B cell (primary cell): Measurements from ENCODE around the gene ATP9A. TPM values are rescaled to one million over a fixed set of nuclear protein-coding genes. Genes with fewer than 3 reads are reported as not detected.
"Not testable (repeated sequence)": the region's sequence is repeated elsewhere in the genome, so short reads cannot be mapped to it uniquely, and the experiment has no call there.

Experiments
- ATAC-seq: fragments of 200-7000 bp; cut with Tn5 transposase; one replicate; pipeline ENCODE4 v1.10.0; 2021; ENCODE audit warnings: low read depth, mild to moderate bottlenecking, moderate number of reproducible peaks, moderate library complexity
- CTCF ChIA-PET: fragments of 350-600 bp; sonication (Branson Sonifier 250); formaldehyde crosslinking; loops from one replicate; lab custom pipeline; 2021; ENCODE audit warnings: antibody characterized with exemption, inconsistent platforms; lab: Charles Lee
- POLR2A ChIA-PET: fragments of 350-600 bp; sonication (Branson Sonifier 250); formaldehyde crosslinking; loops from one replicate; lab custom pipeline; 2021; ENCODE audit warnings: antibody characterized with exemption; lab: Charles Lee
- DNase-seq: peaks from one replicate; pipeline ENCODE4 v3.0.0; 2013
- H2AFZ ChIP-seq: 2 replicates; pipeline ENCODE4 v1.6.1; 2012; ENCODE audit warnings: mild to moderate bottlenecking, low read depth, low read length; ENCODE audit not compliant: insufficient read depth, poor library complexity, severe bottlenecking
- H3K27ac ChIP-seq, 2 donors: 1 replicate in 1 of 2; 2 replicates in 1 of 2; pipeline ENCODE4 v1.5.1; 2012 to 2013; ENCODE audit warnings: low read length in 2 of 2, mild to moderate bottlenecking in 2 of 2, moderate library complexity in 1 of 2
- H3K27me3 ChIP-seq, 4 experiments: fragments of 200-600 bp in 1 of 4; sonication (generic) in 1 of 4; replicated peaks in 1 of 4; 1 replicate in 2 of 4; 2 replicates in 2 of 4; pipeline versions ENCODE4 v1.6.1 to v1.7.0; 2013 to 2016; ENCODE audit warnings: low read length in 3 of 4, mild to moderate bottlenecking in 2 of 4, mixed read lengths in 1 of 4, moderate library complexity in 1 of 4; ENCODE audit not compliant: insufficient read depth in 4 of 4, control insufficient read depth in 3 of 4; ENCODE audit errors: control extremely low read depth in 1 of 4
- H3K36me3 ChIP-seq, 2 experiments: replicated peaks in 1 of 2; 1 replicate in 1 of 2; 2 replicates in 1 of 2; pipeline versions ENCODE4 v1.6.1 to v1.7.1; 2013; ENCODE audit warnings: low read length in 1 of 2; ENCODE audit not compliant: insufficient read depth in 2 of 2, control insufficient read depth in 1 of 2; ENCODE audit errors: control extremely low read depth in 1 of 2, extremely low read depth in 1 of 2
- H3K4me1 ChIP-seq, 2 donors: fragments of 200-600 bp in 1 of 2; sonication (generic) in 1 of 2; 1 replicate in 1 of 2; 2 replicates in 1 of 2; pipeline versions ENCODE4 v1.5.1 to v1.6.1; 2013 to 2017; ENCODE audit warnings: low read length in 2 of 2; ENCODE audit not compliant: control insufficient read depth in 2 of 2, insufficient read depth in 2 of 2
- H3K4me2 ChIP-seq: replicated peaks from 2 replicates; pipeline ENCODE3; 2012; ENCODE audit warnings: mild to moderate bottlenecking, low read depth, low read length; ENCODE audit not compliant: poor library complexity, severe bottlenecking
- H3K4me3 ChIP-seq, 5 experiments: fragments of 200-600 bp in 1 of 5; sonication (generic) in 1 of 5; 1 replicate in 3 of 5; 2 replicates in 2 of 5; pipeline versions ENCODE4 v1.5.1 to v1.7.0; 2011 to 2016; ENCODE audit warnings: low read length in 4 of 5, mild to moderate bottlenecking in 4 of 5, low read depth in 2 of 5, control low read depth in 1 of 5, moderate library complexity in 1 of 5; ENCODE audit not compliant: insufficient read depth in 1 of 5; ENCODE audit errors: control extremely low read depth in 1 of 5, extremely low read depth in 1 of 5
- H3K79me2 ChIP-seq: fragments of 200-600 bp; sonication (generic); one replicate; pipeline ENCODE4 v1.6.0; 2016; ENCODE audit warnings: low read length; ENCODE audit not compliant: control insufficient read depth, insufficient read depth
- H3K9ac ChIP-seq: fragments of 200-600 bp; sonication (generic); 2 replicates; pipeline ENCODE4 v1.6.1; 2017; ENCODE audit warnings: mild to moderate bottlenecking, low read length, moderate library complexity
- H3K9me3 ChIP-seq, 3 donors: one replicate each; pipeline versions ENCODE4 v1.6.1 to v1.7.1; 2013; ENCODE audit warnings: low read length in 2 of 3; ENCODE audit not compliant: control insufficient read depth in 2 of 3, insufficient read depth in 1 of 3; ENCODE audit errors: control extremely low read depth in 1 of 3
- H4K20me1 ChIP-seq: 2 replicates; pipeline ENCODE4 v1.6.0; 2012; ENCODE audit warnings: mild to moderate bottlenecking, low read length; ENCODE audit not compliant: insufficient read depth, control insufficient read depth, poor library complexity, severe bottlenecking
- H3K27ac Mint-ChIP-seq: one replicate; pipeline ENCODE4 v1.8.0; 2021; ENCODE audit warnings: mixed read lengths
- H3K27me3 Mint-ChIP-seq: one replicate; pipeline ENCODE4 v1.8.0; 2021; ENCODE audit warnings: mixed read lengths
- H3K4me1 Mint-ChIP-seq: one replicate; pipeline ENCODE4 v1.8.0; 2021; ENCODE audit warnings: mixed read lengths
- H3K4me3 Mint-ChIP-seq: one replicate; pipeline ENCODE4 v1.8.0; 2021; ENCODE audit warnings: mixed read lengths
- H3K9me3 Mint-ChIP-seq: one replicate; pipeline ENCODE4 v1.8.0; 2022; ENCODE audit warnings: mixed read lengths; ENCODE audit not compliant: insufficient read depth
- EZH2 ChIP-seq: IDR thresholded peaks from 2 replicates; pipeline ENCODE4 v1.6.1; 2012; ENCODE audit warnings: borderline replicate concordance, low read depth, mild to moderate bottlenecking, moderate library complexity, low read length; ENCODE audit not compliant: insufficient read depth, poor library complexity, severe bottlenecking
- WGBS: methylation state at CpG from one replicate; pipeline ENCODE4 v1.1.5; 2013; ENCODE audit warnings: missing lambda C conversion rate; ENCODE audit not compliant: insufficient coverage; 5-methylcytosine and 5-hydroxymethylcytosine counted together
- intact Hi-C: fragments of 100-400 bp; cut with micrococcal nuclease; formaldehyde crosslinking; loops from one replicate; pipeline ENCODE4 v1.10.0; 2022
- polyA plus RNA-seq: library from polyadenylated mRNA; depleted of rRNA; stranded (reverse); fragments of >200 nt; gene quantifications from 2 replicates; pipeline ENCODE4 v1.2.3, GENCODE V29; 2012
- total RNA-seq, 2 donors: library from RNA; stranded (reverse); fragments of 120-200 nt in 1 of 2; gene quantifications; 1 replicate in 1 of 2; 2 replicates in 1 of 2; pipeline versions ENCODE4 v1.2.3 to v1.2.4, GENCODE V29; 2013 to 2022
- TF ChIP-seq, protein P1 (sequence below): fragments of 200-600 bp; IDR thresholded peaks from one replicate; pipeline ENCODE4 v1.8.0; 2022; ENCODE audit warnings: antibody characterized with exemption, mild to moderate bottlenecking

The ATP9A gene
- total and polyA plus RNA-seq, 2 donors (not counting 1 experiment from before 2014, with no cell fraction given): 0.13 to 0.22 TPM

DNA sequence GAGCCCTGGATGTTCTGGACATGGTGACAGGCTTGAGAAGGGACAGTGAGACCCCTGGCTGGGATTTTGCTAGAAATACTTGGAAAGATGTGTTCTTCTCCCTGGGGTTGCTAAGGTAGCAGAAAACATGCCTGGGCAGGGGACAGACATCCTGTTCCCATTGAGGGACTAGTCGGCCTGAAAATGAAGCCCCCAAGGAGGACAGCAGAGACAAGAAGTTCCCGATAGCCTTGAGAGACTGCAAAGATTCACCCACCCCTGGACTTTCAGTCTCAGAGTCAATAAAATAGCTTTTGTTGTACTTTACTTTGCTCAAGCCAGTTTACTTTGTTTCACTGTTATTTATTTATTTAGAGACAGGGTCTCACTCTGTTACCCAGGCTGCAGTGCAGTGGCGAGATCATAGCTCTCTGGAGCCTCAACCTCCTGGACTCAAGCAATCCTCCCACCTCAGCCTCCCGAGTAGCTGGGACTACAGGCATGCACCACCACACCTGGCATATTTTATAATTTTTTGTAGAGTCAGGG is 28.4 kb downstream of the ATP9A start:
- 90% methylated on average over 2 of the region's 4 CpGs for WGBS
- no peaks in the 10 kb centered on the region for H3K4me1 ChIP-seq
- TF ChIP-seq EZH2: no peak
- TF ChIP-seq, protein P1, sequence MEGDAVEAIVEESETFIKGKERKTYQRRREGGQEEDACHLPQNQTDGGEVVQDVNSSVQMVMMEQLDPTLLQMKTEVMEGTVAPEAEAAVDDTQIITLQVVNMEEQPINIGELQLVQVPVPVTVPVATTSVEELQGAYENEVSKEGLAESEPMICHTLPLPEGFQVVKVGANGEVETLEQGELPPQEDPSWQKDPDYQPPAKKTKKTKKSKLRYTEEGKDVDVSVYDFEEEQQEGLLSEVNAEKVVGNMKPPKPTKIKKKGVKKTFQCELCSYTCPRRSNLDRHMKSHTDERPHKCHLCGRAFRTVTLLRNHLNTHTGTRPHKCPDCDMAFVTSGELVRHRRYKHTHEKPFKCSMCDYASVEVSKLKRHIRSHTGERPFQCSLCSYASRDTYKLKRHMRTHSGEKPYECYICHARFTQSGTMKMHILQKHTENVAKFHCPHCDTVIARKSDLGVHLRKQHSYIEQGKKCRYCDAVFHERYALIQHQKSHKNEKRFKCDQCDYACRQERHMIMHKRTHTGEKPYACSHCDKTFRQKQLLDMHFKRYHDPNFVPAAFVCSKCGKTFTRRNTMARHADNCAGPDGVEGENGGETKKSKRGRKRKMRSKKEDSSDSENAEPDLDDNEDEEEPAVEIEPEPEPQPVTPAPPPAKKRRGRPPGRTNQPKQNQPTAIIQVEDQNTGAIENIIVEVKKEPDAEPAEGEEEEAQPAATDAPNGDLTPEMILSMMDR: no peak
- DNase-seq (no peak), ATAC-seq (no peak)
- intact Hi-C loops: no loop called here
- Mint-ChIP-seq H3K4me1 (no peaks in the 10 kb centered on the region), H3K9me3 (no peaks in the 10 kb centered on the region), H3K27ac (no peak overlapping the region), H3K4me3 (no peak overlapping the region), H3K27me3 (peaks cover 8% of the 10 kb centered on the region)
- no peaks in the 10 kb centered on the region for H4K20me1 ChIP-seq
- H3K4me3 ChIP-seq: no peak overlapping the region
- CTCF ChIA-PET: no interaction called here
- H3K4me2 ChIP-seq: no peak overlapping the region
- H3K9me3 ChIP-seq: no peaks in the 10 kb centered on the region
- H3K27me3 ChIP-seq: no peaks in the 10 kb centered on the region
- H3K36me3 ChIP-seq: no peaks in the 10 kb centered on the region
- POLR2A ChIA-PET: no interaction called here
- H2AFZ ChIP-seq: no peak overlapping the region
- no peak overlapping the region for H3K9ac ChIP-seq
- no peak overlapping the region for H3K27ac ChIP-seq
- no peaks in the 10 kb centered on the region for H3K79me2 ChIP-seq

DNA sequence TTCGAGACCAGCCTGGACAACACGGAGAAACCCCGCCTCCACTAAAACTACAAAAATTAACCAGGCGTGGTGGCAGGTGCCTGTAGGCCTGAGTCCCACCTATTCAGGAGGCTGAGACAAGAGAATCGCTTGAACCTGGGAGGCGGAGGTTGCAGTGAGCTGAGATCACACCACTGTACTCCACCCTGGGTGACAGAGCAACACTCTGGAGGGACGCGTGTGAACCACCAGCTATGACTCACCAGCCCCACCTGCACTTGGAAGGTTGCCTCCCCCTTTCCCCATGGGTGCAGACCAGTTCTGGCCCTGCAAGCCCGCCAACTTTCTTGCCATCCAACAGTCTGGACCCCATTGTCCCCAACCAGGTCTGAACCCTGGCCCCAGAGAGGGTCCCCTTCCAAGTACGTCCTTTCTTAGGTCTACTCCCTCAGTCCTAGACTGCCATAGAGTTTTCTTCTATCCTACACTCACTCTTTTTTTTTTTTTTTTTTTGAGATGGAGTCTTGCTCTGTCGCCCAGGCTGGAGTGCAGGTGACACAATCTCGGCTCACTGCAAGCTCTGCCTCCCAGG is 29.2 kb downstream of the ATP9A start:
- Histone ChIP-seq H3K4me2 (no peak overlapping the region), H2AFZ (no peak overlapping the region), H3K27me3 (no peaks in the 10 kb centered on the region), H3K27ac (no peak overlapping the region), H3K36me3 (no peaks in the 10 kb centered on the region), H3K4me3 (no peak overlapping the region), H3K4me1 (no peaks in the 10 kb centered on the region), H3K79me2 (no peaks in the 10 kb centered on the region), H3K9ac (no peak overlapping the region), H4K20me1 (no peaks in the 10 kb centered on the region), H3K9me3 (no peaks in the 10 kb centered on the region)
- ATAC-seq (no peak), DNase-seq (no peak)
- intact Hi-C loops: no loop called here
- H3K27ac Mint-ChIP-seq: no peak overlapping the region
- WGBS: 87% methylated on average over 10 of the region's 12 CpGs
- no peaks in the 10 kb centered on the region for H3K9me3 Mint-ChIP-seq
- ChIA-PET POLR2A (no interaction called here), CTCF (no interaction called here)
- TF ChIP-seq EZH2: no peak
- TF ChIP-seq, protein P1: no peak
- peaks cover 8% of the 10 kb centered on the region for H3K27me3 Mint-ChIP-seq
- H3K4me3 Mint-ChIP-seq: no peak overlapping the region
- H3K4me1 Mint-ChIP-seq: no peaks in the 10 kb centered on the region

DNA sequence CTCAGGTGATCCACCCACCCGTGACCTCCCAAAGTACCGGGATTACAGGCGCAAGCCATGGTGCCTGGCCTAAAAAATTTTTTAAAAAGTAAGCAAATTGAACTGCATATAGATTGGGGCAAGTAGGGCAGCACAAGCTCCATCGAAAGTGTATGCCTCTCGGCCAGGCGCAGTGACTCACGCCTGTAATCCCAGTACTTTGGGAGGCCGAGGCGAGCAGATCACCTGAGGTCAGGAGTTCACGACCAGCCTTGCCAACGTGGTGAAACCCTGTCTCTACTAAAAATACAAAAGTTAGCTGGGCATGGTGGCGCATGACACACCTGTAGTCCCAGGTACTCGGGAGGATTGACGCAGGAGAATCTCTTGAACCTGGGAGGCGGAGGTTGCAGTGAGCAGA is 29.9 kb downstream of the ATP9A start:
- H3K4me2 ChIP-seq, H3K27ac ChIP-seq, POLR2A ChIA-PET, H3K79me2 ChIP-seq, intact Hi-C loops, DNase-seq, H3K4me3 ChIP-seq, H3K27me3 Mint-ChIP-seq, H3K9ac ChIP-seq, H3K9me3 Mint-ChIP-seq, H3K27me3 ChIP-seq, CTCF ChIA-PET, H3K4me3 Mint-ChIP-seq, H4K20me1 ChIP-seq, H2AFZ ChIP-seq, H3K4me1 ChIP-seq, H3K36me3 ChIP-seq, H3K4me1 Mint-ChIP-seq, ATAC-seq, H3K9me3 ChIP-seq: not testable (repeated sequence)
- 94% methylated on average over 15 of the region's 15 CpGs for WGBS
- peak overlapping the region; percentile 10 for H3K27ac Mint-ChIP-seq
